ENCODE data around the gene BEND5.

Gene BEND5

DNA sequence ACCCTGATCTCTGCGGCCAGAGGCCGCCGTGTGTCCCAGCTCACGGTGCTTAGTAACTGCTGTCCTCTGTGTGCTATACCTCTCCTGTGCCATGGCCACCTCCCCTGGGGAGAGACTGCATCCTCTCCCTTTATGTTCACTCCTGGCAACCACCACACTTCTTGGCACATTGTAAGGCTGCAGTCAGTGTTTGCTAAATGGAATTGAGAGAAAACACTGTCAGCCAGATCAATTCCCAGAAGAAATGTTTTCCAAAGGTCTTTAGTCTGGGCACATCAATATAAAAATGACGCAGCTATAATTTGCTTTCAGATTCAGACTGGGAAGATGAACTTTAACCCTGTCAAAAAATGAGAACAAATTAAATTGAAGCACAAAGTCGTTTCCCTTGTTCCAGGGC lies 96.8 kb downstream of the BEND5 start:
- TF ChIP-seq, protein P1, sequence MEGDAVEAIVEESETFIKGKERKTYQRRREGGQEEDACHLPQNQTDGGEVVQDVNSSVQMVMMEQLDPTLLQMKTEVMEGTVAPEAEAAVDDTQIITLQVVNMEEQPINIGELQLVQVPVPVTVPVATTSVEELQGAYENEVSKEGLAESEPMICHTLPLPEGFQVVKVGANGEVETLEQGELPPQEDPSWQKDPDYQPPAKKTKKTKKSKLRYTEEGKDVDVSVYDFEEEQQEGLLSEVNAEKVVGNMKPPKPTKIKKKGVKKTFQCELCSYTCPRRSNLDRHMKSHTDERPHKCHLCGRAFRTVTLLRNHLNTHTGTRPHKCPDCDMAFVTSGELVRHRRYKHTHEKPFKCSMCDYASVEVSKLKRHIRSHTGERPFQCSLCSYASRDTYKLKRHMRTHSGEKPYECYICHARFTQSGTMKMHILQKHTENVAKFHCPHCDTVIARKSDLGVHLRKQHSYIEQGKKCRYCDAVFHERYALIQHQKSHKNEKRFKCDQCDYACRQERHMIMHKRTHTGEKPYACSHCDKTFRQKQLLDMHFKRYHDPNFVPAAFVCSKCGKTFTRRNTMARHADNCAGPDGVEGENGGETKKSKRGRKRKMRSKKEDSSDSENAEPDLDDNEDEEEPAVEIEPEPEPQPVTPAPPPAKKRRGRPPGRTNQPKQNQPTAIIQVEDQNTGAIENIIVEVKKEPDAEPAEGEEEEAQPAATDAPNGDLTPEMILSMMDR (IDR thresholded peaks at IDR 0.05; ENCODE audit: insufficient read depth, low read depth, low read length, missing control alignments): no peak
- DNase-seq (ENCODE audit: low read depth): no peak
- H3K4me3 ChIP-seq (ENCODE audit: low read length): no peak overlapping the region

DNA sequence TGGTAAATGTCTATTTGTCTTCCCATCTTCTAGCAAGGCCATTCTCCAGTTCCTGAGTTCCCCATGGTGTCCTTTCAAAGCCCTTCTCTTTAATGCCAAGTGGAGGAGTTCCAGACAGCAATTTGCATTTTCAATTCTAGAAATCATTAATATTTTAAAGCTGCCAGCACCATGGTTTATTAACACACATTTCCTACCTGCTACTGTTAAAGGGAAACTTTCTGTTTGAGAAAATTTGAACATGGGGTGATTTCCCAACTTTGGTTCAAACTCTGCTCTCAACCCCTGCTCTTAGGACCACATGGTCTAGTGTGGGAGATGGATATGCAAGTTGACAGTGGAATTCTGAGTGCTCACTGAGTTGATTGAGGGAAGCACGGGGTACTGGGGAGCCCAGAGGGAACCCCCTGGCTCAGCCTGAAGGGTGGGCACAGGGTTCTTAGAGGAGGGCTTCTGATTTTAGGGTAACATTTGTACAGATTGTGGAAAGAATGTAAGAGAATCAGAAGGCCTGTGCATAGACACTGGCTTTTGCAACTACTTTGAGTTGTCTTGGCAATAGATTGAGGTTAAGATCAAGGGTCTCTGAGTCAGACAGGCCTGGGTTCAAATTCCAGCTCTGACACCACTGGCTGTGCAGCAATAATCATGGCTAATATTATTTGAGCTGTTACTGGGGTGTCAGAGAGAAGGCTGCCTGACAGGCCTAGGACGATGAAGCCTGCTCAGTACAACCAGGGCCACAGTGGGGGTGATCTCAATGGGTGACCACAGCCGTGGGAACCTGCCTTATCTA lies 97.8 kb downstream of the BEND5 start:
- no peak for DNase-seq (ENCODE audit: low read depth)
- no peak overlapping the region for H3K4me3 ChIP-seq (ENCODE audit: low read length)
- TF ChIP-seq, protein P1 (IDR thresholded peaks at IDR 0.05; ENCODE audit: insufficient read depth, low read depth, low read length, missing control alignments): no peak
